GF-D8 (cell line): ENCODE results near the gene NTN3.

Experiments
- DNase-seq: peaks from one replicate; lab custom pipeline; 2025; lab: John Stamatoyannopoulos, UW

Gene NTN3

GRCh38 chr16:2497116-2497630 is 26.1 kb downstream of the NTN3 start:
- DNase-seq = peak; percentile 28

GRCh38 chr16:2497695-2498484 is 26.8 kb downstream of the NTN3 start:
- DNase-seq = no peak

GRCh38 chr16:2498531-2499253 is 27.6 kb downstream of the NTN3 start:
- no peak for DNase-seq

GRCh38 chr16:2499454-2499853 is 28.4 kb downstream of the NTN3 start:
- no peak for DNase-seq

GRCh38 chr16:2499890-2500429 is 28.9 kb downstream of the NTN3 start:
- no peak for DNase-seq

GRCh38 chr16:2500430-2500917 is 29.4 kb downstream of the NTN3 start:
- no peak for DNase-seq

GRCh38 chr16:2500918-2501750 is 30.0 kb downstream of the NTN3 start:
- DNase-seq = no peak

GRCh38 chr16:2501946-2502895 is 31.1 kb downstream of the NTN3 start:
- DNase-seq = no peak

GRCh38 chr16:2505695-2506094 is 34.6 kb downstream of the NTN3 start:
- no peak for DNase-seq

- peak; percentile 25 for DNase-seq
Observed at GRCh38 chr16:2507052-2507659, 36.1 kb downstream of the NTN3 start.

GRCh38 chr16:2507665-2508064 is 36.6 kb downstream of the NTN3 start:
- no peak for DNase-seq

GRCh38 chr16:2508722-2509400 is 37.8 kb downstream of the NTN3 start:
- DNase-seq = no peak

- no peak for DNase-seq
Observed at GRCh38 chr16:2511128-2511800, 40.2 kb downstream of the NTN3 start.

GRCh38 chr16:2511996-2512734 is 41.1 kb downstream of the NTN3 start:
- no peak for DNase-seq

GRCh38 chr16:2512735-2513404 is 41.8 kb downstream of the NTN3 start:
- DNase-seq = no peak

GRCh38 chr16:2513405-2514332 is 42.6 kb downstream of the NTN3 start, which contains the start of gene ATP6V0C:
TSS of gene ATP6V0C (plus strand) at chr16:2513952. CDS start at chr16:2514104, 152 bp downstream.
- DNase-seq = peak; percentile 85
